Endothelial cell of umbilical vein (primary cell): ENCODE measurements around the gene TJP3.
A peak's percentile ranks its signal among the peaks of the same experiment; 100 is the strongest.

Experiments
- CTCF ChIP-seq, 2 donors: IDR thresholded peaks; 1 replicate in 1 of 2; 2 replicates in 1 of 2; pipeline ENCODE4 v1.5.1; 2011; ENCODE audit warnings: low read length in 2 of 2, mild to moderate bottlenecking in 2 of 2, moderate library complexity in 2 of 2, control low read depth in 1 of 2, inconsistent platforms in 1 of 2, low read depth in 1 of 2; ENCODE audit not compliant: insufficient read depth in 1 of 2; ENCODE audit errors: extremely low read depth in 1 of 2
- EZH2 ChIP-seq: IDR thresholded peaks from 2 replicates; pipeline ENCODE4 v1.6.1; 2012; ENCODE audit warnings: borderline replicate concordance, low read depth, mild to moderate bottlenecking, moderate library complexity, low read length, inconsistent platforms; ENCODE audit not compliant: severe bottlenecking
- FOS ChIP-seq: IDR thresholded peaks from 2 replicates; pipeline ENCODE4 v1.6.1; 2011; ENCODE audit warnings: mild to moderate bottlenecking, low read length, moderate library complexity, borderline replicate concordance; ENCODE audit not compliant: insufficient read depth
- JUN ChIP-seq: IDR thresholded peaks from 2 replicates; pipeline ENCODE4 v1.6.1; 2011; ENCODE audit warnings: borderline replicate concordance, low read depth; ENCODE audit not compliant: insufficient read length, insufficient read depth
- MAX ChIP-seq: IDR thresholded peaks from 2 replicates; pipeline ENCODE4 v1.6.1; 2011; ENCODE audit not compliant: insufficient read depth, insufficient read length
- MYC ChIP-seq: IDR thresholded peaks from one replicate; pipeline ENCODE4 v1.6.1; 2011; ENCODE audit warnings: mild to moderate bottlenecking, low read depth, low read length
- POLR2A ChIP-seq: IDR thresholded peaks from 2 replicates; pipeline ENCODE4 v1.6.1; 2012; ENCODE audit warnings: low read depth, mild to moderate bottlenecking, control low read depth, low read length
- POLR2AphosphoS5 ChIP-seq: IDR thresholded peaks from 2 replicates; pipeline ENCODE4 v1.6.1; 2012; ENCODE audit warnings: low read depth, mild to moderate bottlenecking, control low read depth, low read length, moderate library complexity; ENCODE audit not compliant: insufficient read depth

GRCh38 chr19:3721131-3721886, 13.1 kb downstream of the TJP3 start:
- TF ChIP-seq FOS (no peak), CTCF (IDR thresholded peaks at IDR 0.05; ENCODE audit: extremely low read depth in 1 of 2, insufficient read depth in 1 of 2, low read depth in 1 of 2, low read length in 2 of 2) (no peak), JUN (no peak), POLR2A (no peak), POLR2AphosphoS5 (peak; percentile 34), EZH2 (peak; percentile 34), MAX (no peak), MYC (no peak)
